ENCODE results near the gene PPP1R9A.

The PPP1R9A gene

DNA sequence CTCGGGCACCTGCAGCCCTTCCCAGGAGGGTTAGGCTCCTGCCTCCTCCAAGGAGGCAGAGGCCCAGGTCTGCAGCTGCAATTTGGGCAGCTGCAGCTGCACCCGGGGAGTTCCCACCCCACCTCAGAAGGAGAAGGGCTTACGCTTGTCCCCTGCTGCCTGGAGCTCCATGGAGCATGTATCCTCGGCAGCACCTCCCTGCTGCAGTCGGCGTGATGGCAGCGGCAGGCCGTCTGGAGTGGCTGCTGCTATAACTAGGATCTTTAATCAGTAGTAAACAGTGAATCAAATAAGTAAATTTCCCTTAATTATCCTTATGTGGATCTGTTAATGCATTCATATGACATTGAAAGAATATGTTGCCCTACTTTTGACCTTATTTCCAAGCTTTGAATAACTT, 250.0 kb downstream of the PPP1R9A start:
- CTCF ChIA-PET = no interaction called here
- no peaks in the 10 kb centered on the region for H3K9me3 ChIP-seq (ENCODE audit: control insufficient read depth, insufficient read depth, low read depth, low read length)
- no peak overlapping the region for H3K27ac ChIP-seq (ENCODE audit: extremely low read depth, low read depth, low read length)
- H3K36me3 ChIP-seq (ENCODE audit: control insufficient read depth in 2 of 2, insufficient read depth in 1 of 2, low read length in 2 of 2) = no peaks in the 10 kb centered on the region
- H3K4me3 ChIP-seq (ENCODE audit: low read depth, low read length) = no peak overlapping the region
- no peaks in the 10 kb centered on the region for H3K4me1 ChIP-seq (ENCODE audit: control insufficient read depth, insufficient read depth, low read length)
- TF ChIP-seq ZNF341 (tag by site-specific recombination; IDR thresholded peaks at IDR 0.05; ENCODE audit: low read depth) = no peak
- no peak for TF ChIP-seq ZBTB44 (tag by site-specific recombination; IDR thresholded peaks at IDR 0.05)
- no peak for TF ChIP-seq ZFP3 (tag by site-specific recombination; IDR thresholded peaks at IDR 0.05; ENCODE audit: low read depth)
- POLR2A ChIA-PET = no interaction called here

- CTCF ChIA-PET = no interaction called here
- H3K9me3 ChIP-seq (ENCODE audit: control insufficient read depth, insufficient read depth, low read depth, low read length) = no peaks in the 10 kb centered on the region
- H3K4me3 ChIP-seq (ENCODE audit: low read depth, low read length) = no peak overlapping the region
- no peaks in the 10 kb centered on the region for H3K4me1 ChIP-seq (ENCODE audit: control insufficient read depth, insufficient read depth, low read length)
- no peak overlapping the region for H3K27ac ChIP-seq (ENCODE audit: extremely low read depth, low read depth, low read length)
- H3K36me3 ChIP-seq (ENCODE audit: control insufficient read depth in 2 of 2, insufficient read depth in 1 of 2, low read length in 2 of 2) = no peaks in the 10 kb centered on the region
- TF ChIP-seq ZNF221 (tag by site-specific recombination; IDR thresholded peaks at IDR 0.05; ENCODE audit: borderline replicate concordance) = no peak
- no peak for TF ChIP-seq ZFHX2 (tag by site-specific recombination; conservative IDR thresholded peaks at IDR 0.05)
- no peak for TF ChIP-seq SETDB1 (IDR thresholded peaks at IDR 0.05; ENCODE audit: insufficient read length, low read length)
- TF ChIP-seq ZNF701 (tag by site-specific recombination; IDR thresholded peaks at IDR 0.05) = no peak
- no peak for TF ChIP-seq ZIC2 (tag by site-specific recombination; IDR thresholded peaks at IDR 0.05)
- no peak for TF ChIP-seq ZNF350 (tag by site-specific recombination; IDR thresholded peaks at IDR 0.05)
- TF ChIP-seq HOXD13 (CRISPR knock-in tag; IDR thresholded peaks at IDR 0.05; ENCODE audit: borderline replicate concordance) = no peak
- TF ChIP-seq, protein P1, sequence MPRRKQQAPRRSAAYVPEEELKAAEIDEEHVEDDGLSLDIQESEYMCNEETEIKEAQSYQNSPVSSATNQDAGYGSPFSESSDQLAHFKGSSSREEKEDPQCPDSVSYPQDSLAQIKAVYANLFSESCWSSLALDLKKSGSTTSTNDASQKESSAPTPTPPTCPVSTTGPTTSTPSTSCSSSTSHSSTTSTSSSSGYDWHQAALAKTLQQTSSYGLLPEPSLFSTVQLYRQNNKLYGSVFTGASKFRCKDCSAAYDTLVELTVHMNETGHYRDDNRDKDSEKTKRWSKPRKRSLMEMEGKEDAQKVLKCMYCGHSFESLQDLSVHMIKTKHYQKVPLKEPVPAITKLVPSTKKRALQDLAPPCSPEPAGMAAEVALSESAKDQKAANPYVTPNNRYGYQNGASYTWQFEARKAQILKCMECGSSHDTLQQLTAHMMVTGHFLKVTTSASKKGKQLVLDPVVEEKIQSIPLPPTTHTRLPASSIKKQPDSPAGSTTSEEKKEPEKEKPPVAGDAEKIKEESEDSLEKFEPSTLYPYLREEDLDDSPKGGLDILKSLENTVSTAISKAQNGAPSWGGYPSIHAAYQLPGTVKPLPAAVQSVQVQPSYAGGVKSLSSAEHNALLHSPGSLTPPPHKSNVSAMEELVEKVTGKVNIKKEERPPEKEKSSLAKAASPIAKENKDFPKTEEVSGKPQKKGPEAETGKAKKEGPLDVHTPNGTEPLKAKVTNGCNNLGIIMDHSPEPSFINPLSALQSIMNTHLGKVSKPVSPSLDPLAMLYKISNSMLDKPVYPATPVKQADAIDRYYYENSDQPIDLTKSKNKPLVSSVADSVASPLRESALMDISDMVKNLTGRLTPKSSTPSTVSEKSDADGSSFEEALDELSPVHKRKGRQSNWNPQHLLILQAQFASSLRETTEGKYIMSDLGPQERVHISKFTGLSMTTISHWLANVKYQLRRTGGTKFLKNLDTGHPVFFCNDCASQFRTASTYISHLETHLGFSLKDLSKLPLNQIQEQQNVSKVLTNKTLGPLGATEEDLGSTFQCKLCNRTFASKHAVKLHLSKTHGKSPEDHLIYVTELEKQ (tag by site-specific recombination; IDR thresholded peaks at IDR 0.05; ENCODE audit: borderline replicate concordance) = no peak
- TF ChIP-seq BCL11B (tag by site-specific recombination; IDR thresholded peaks at IDR 0.05; ENCODE audit: low read depth) = no peak
- TF ChIP-seq, protein P2, sequence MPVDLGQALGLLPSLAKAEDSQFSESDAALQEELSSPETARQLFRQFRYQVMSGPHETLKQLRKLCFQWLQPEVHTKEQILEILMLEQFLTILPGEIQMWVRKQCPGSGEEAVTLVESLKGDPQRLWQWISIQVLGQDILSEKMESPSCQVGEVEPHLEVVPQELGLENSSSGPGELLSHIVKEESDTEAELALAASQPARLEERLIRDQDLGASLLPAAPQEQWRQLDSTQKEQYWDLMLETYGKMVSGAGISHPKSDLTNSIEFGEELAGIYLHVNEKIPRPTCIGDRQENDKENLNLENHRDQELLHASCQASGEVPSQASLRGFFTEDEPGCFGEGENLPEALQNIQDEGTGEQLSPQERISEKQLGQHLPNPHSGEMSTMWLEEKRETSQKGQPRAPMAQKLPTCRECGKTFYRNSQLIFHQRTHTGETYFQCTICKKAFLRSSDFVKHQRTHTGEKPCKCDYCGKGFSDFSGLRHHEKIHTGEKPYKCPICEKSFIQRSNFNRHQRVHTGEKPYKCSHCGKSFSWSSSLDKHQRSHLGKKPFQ (tag by site-specific recombination; IDR thresholded peaks at IDR 0.05) = no peak
- TF ChIP-seq ZNF585B (tag by site-specific recombination; IDR thresholded peaks at IDR 0.05) = no peak
- TF ChIP-seq REPIN1 (tag by site-specific recombination; IDR thresholded peaks at IDR 0.05; ENCODE audit: low read depth) = no peak
- no peak for TF ChIP-seq ZNF76 (tag by site-specific recombination; IDR thresholded peaks at IDR 0.05; ENCODE audit: borderline replicate concordance, low read depth)
- no peak for TF ChIP-seq SCRT2 (tag by site-specific recombination; IDR thresholded peaks at IDR 0.05)
- no peak for TF ChIP-seq ZFP3 (tag by site-specific recombination; IDR thresholded peaks at IDR 0.05; ENCODE audit: low read depth)
- TF ChIP-seq, protein P3, sequence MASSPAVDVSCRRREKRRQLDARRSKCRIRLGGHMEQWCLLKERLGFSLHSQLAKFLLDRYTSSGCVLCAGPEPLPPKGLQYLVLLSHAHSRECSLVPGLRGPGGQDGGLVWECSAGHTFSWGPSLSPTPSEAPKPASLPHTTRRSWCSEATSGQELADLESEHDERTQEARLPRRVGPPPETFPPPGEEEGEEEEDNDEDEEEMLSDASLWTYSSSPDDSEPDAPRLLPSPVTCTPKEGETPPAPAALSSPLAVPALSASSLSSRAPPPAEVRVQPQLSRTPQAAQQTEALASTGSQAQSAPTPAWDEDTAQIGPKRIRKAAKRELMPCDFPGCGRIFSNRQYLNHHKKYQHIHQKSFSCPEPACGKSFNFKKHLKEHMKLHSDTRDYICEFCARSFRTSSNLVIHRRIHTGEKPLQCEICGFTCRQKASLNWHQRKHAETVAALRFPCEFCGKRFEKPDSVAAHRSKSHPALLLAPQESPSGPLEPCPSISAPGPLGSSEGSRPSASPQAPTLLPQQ (tag by site-specific recombination; IDR thresholded peaks at IDR 0.05) = no peak
- TF ChIP-seq ZFP69B (tag by site-specific recombination; IDR thresholded peaks at IDR 0.05) = no peak
- TF ChIP-seq ZNF785 (tag by site-specific recombination; IDR thresholded peaks at IDR 0.05) = no peak
- TF ChIP-seq INSM2 (tag by site-specific recombination; IDR thresholded peaks at IDR 0.05) = no peak
- POLR2A ChIA-PET = no interaction called here
Measured at GRCh38 chr7:95169678-95170077, 262.3 kb downstream of the PPP1R9A start.
